Activated effector memory CD4-positive, alpha-beta T cell treated with anti-CD3 and anti-CD28 coated beads, Interleukin-2, amount 50 U/mL, for 16 hours (primary cell): ENCODE data around the gene TANK.
"Not testable (repeated sequence)": the region's sequence is repeated elsewhere in the genome, so short reads cannot be mapped to it uniquely, and the experiment has no call there.

Experiments used
- DNase-seq: peaks from one replicate; pipeline ENCODE4 v3.0.0-alpha.2; 2020

Gene TANK

DNA sequence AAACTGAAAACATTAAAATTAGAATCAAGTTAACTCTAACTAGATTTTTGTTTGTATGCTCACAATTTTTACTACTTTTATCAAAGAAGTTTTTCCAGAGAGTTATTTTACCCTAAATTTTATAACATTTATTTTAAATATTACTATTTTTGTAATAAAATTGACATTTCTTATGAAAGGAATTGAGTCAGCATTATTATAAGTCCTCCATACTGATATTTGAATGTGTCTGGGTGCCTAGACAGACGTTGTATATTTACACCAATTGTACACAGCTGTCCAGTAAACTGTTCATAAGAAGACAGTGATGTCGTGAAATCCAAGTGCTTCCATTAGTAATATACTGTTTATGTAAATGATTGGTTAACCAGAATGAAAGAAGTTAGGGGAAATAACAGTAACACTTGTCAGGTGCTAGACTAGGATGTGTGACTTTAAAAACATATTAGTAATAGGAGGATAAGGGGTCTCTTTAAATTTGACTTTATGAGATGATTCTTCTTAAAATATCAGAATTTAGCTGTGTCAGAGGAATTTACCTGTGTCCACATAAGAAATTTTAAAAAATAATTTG is 73.7 kb downstream of the TANK start:
- no peak for DNase-seq

DNA sequence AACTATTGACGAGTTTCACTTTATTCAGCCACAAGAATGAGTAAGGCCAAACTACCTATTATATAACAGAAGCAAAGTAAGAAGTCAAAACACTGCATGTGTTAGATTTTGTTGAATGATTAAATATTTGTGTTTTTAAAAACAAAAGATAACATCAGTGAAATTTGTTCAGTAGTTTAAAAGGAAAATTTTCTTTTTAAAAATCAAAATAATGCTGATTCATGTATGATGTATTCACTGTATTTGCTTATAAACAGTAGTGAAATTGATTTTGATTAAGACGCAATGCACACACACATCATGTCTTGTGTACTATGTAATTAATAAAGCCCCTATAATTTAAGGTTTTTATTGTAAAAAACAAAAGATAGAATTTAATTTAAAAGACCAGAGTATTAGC is 74.4 kb downstream of the TANK start:
- DNase-seq = no peak

DNA sequence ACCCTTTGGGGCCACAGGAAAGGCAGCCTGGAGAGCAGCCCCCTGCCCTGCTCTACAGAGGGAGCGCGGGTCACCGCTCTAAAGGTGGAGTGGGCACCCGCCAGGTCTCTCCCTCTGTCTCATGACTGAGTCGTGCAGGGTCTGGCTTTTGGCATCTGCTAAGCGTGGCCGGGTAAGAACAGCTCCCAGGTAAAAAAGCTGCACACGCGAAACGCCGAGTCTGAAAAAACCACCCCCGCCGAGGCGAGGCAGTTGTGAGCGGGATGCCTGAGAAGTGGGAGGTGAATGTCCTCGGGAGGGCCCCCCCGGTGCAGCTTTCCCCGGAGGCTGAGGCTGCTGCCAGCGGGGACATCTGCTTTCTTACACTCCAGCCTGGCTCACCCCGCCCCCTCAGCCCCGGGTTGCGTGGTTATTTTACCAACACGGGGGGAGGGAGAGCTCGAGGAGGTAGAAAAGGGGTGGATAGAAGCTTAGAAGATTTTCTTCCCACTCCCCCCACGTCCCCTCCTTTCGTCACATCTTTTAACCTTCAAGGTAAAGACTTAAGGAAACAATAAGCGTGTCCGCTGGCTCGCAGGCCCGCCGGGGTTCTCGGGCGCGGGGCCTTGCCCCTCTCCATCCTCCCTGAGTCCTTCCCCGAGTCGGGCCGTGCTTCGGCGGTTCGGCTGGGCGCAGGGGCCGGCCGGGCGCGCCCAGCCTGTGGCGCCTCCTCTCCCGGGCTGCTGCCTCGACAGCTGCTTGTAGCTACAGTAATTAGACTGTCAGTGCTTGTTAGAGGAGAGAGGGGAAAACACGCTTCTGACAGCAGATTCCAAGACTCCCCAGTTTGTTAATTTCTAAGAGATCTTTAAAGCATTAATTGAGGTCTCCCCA is 77.4 kb downstream of the TANK start:
- DNase-seq = peak; percentile 83

DNA sequence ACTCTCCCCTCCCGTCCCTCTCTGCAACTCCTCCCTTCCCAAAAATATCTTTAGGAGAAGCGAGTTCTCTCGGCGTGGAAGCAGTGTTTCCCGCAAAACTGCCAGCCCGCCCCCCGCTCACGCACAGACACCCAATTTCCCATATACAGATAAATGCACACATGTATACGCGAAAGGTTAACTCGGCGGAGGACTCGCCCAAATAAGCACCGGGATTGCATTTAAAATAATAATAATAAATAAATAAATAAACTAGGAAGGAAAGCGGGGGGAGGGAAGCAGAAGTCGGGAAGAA is 78.0 kb downstream of the TANK start:
- DNase-seq = no peak

DNA sequence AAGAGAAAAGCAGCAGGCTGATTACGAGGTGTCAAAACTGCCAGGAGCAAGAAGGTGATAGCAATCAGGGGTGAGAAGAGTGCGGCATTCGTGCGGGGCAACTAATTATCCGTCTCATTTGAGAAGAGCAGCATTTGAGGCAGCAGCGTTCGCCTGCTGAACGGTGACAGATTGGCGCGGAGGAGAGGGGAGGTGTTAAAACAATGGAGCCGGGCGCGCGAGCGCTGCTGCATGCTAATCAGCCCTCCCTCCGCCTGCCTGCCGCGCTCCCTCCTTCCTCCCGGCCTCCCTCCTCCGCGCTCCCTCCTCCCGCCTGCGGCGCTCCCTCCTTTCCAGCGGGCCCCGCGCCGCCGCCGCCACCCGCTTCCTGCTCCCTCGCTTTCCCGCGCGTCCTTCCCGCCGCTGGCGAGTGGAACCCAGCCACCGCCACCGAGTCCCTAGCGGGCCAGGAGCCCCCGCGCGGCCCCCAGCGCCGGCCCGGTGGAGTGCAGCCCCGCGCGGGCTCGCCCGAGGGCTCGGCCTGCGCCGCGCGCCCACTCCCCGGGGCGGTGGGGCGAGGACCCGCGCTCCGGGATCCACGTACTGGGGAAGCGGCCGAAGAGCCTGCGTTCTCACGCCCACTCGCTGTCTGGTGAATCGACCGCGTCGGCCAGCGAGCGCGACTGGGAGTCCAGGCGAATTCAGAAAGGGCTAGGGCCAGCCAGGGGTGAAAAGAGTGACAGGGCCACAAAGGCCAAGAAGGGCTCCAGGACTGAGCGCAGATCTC is 78.5 kb downstream of the TANK start:
- peak; percentile 84 for DNase-seq

DNA sequence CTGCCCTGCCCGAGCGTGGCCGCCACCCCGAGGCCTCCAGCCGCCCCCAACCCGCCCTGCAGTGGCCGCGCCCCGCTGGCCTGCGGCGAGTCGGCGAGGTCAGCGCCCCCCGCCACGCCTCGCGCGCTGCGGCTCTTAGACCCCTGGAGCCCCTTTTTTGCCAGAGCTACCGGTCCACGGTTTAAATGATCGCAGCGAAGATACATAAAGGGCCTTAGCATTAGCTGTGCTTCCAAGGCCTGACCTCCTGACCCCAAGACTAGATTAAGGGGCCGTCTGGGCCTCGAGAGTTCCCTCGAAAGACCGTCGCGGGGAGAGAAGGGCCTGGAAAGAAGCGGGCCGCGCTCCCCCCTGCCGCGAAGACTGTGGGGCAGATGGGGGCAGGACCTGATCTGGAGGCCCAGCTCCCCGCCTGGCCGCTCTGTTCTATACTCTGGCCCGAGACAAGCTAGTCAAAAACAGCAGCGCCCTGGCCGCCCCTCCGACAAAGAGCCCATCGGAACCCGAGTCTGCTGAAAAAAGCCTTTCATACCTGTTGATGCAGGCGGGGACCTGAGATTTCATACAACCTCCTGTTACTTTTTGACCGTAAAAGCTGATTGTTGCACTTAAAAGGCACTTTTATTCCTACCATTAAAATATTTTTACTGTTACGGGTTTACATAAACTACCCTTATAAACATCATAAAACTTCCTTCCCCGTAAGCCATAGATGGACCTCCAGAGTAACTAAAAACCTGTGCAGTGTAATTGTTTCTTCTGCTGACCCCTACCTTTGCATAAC is 79.3 kb downstream of the TANK start:
- no peak for DNase-seq

DNA sequence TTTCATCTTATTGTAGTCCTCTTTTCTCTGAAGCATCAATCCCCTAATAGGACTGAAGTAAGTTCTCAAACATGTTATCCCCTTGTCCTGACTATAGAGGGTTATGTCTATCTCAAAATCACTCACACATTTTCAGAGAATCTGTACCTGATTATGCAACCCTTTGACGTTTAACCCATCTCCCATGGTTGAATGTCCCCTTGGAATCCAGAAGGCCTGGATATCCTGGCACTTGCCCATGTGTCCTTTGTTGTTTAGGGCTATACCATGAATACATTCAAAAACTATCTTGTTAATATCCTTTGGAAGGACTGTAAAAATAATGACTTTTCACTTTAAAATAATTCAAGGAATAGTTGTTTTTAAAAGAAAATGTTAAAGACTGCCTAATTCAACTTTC is 81.7 kb downstream of the TANK start:
- no peak for DNase-seq

DNA sequence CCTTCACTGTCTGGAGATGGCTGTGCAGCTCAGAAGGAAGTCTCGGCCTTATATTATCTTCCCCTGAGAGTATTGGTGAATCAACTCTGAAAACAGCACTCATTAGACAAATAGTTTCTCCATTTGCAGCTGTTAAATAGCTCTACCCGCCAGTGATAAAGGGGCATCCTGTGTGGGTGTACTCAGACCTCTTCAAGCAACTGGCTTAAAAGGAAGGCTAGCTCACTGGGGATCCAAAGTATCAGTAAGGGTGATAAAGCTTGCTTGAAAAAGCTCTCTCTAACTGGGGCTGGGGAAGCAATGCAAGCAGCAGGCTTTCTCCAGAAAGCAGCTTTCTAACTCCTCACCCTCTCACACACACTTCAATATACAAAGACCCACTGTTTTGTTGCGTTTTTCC is 83.1 kb downstream of the TANK start:
- no peak for DNase-seq

DNA sequence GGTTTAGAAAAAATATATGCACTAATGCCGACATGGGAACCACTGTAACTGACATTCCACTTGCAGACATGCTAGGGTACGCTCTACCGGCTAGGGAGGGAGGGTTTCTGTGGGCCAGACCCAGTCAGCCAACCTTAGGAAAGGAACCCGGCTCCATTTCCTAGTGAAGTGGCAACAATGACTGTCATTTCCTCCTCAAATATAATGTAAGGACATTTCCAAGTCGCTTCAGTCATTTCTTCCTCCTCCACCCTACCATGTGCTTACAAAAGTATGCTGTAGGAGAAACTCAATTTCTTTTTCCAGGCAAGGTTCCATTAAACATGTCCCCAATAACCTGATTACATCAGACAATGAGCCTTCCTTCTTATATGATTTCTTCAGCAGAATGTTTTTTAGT is 83.7 kb downstream of the TANK start:
- DNase-seq = peak; percentile 65

DNA sequence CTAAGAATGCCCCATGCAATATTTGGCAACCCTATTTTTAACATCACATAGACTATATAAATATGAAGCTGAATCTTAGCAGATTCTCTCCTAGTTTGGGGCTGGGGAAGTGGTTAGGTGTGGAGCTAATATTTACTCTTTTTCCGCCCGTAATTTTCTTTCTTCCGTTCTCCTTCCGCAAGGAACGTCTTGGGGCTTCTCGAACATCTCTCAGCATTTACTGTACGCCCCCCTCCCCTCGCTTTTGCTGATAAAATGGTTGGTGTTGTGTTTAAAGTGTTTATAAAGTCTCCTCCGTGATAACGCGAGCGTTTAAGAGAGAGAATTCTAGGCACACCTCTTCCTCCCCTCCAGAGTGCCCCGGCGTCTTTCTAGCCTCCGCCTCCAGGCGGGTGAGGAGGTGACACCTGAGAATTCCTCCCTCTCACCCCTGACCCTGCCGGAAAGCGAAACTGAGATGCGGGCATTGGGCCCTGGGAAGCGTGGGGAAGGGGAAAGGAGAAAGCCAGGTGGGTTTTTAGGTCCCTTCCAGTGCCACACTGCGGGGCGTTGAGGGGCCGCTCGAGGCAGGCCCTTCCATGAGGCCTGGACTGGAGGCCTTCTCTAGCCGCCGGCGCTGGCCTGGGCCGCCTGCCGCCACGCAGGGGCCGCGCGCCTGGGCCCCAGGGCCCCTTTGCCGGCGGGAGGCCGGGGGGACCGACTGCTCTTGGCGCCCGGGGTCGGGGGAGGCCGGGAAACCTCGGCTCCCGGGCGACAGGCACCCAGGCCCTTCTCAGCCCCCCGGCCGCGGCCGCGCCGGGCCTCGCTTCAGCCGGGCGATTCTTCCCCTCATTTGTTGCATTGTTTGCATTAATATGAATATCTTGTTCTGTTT is 84.4 kb downstream of the TANK start:
- DNase-seq = peak; percentile 87

DNA sequence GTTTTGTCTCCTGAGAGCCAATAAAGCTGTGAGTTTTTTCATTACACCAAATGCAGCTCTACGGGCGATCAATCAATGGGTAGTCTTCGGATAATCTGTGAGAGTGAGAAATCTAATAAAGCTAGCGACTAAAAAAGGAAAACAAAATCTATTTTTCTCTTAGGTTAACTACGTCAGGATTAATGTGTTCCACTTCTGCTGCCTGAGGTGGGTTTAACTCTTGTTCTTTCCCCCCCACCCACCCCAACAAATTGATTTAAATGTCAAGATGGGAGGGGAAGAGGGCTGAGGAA is 85.0 kb downstream of the TANK start:
- no peak for DNase-seq

DNA sequence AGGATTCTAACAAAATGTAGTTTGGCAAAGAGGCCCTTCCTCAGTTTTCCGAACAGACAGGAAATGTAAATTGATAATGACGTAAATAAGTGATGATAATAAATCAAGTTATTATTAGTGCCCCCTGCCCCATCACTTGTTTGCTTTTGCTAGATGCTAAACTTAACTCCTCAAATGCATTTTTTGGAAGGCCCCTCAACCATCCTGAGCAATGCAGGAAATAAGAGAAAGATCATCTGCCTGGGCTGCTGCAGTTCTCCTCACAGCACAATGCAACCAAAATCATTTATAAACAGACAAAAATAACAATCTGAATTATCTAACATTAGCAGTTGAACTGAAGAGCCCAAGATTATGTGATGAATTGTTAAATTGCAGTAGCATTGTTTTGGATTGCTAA is 85.4 kb downstream of the TANK start:
- no peak for DNase-seq

DNA sequence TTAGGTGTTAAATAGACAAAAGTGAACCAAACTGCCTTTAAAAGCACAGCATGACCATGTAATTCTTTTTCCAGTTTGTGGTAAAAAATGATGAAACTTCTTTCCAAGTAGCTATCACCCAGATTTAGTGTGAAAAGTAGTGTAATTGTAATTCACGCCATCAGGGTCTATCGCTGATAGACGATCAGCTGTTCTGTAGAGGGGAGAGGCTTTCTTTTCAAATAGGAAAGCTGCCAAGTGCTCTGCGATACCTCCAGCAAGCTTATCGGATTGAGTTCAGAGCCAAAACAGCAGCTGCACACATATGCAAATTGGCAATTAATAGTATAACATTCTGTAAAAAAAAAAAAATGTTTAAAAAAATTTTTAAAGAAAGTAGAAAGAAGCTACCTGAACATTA is 86.1 kb downstream of the TANK start:
- no peak for DNase-seq

DNA sequence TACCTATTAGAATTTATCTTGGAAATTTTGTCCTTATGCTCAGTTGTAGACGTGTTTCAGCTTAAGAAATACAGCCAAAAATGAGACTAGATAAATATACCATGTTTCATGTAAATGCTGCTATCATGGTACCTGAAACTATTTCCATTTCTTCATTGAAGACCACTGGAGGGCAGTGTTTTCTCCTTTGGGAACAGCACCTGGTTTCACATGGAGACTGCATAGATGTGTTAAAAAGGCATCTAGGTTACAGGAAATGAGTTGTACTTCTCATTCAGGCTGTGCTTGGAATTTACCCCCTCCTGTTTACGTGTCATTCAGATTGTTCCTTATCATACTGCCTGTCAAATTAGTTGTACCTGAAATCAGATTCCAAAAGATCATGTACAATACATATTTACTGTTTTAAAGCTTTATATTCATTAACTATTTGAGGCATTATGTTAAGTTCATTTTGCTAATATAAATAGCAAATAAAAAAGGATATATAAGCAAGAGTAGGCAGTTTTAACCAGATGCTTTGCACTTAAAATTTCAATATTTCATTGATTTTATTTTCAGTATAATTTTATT is 90.7 kb downstream of the TANK start:
- DNase-seq = no peak

DNA sequence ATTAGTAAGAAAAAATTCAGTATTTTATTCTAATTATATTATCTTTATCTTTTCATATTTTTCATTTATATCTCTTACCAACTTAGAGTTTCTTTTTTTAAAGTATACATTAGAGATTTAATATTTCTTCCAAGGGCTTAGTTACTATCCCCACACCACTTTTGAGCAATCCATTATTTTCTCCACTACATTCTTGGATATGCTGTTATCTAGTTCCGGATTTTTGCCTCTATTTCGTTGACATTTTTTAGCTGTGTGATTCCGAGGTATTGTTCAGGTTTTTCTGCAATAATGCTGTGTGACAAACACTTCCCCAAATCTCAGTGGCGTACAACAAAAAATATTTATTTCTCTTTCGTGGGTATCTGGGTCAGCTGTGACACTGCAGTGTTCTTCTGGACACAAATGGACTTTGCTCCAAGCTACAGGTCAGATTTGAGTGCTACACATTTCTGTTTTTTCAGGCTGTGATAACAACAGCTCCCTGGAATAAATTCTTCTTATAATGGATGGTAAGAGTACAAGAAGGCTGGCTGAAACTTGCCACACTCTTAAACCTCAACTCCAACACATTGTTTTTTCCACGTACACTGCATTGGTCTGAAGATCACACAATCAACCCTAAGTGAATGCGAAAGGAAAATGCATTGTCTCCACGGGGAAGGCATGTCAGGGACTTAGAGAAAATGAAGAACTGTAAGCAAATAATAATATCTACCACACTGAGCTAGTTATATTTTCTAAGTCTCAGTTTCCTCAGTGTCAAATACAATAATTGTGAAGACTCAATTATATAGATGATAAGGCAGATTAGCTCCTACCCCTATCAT is 97.1 kb downstream of the TANK start:
- DNase-seq = no peak

DNA sequence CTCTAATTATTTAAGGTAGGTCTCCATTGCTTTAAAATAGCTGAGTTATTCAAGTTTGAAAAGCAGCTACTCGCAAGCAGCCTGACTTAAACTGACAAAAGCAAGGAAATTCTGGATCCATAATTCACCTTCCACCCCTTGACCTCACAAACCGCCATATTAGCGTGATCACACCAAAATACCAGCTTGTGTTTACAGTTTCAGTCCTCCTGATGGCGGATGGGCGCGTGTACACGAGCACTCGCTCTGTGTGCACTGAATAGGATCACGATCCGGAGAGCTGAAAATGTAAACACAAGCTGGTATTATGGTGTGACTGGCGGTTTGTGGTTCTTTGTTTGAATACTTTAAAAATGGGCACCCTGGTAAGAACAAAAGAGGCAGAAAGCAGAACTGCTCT is 105.6 kb downstream of the TANK start:
- no peak for DNase-seq

DNA sequence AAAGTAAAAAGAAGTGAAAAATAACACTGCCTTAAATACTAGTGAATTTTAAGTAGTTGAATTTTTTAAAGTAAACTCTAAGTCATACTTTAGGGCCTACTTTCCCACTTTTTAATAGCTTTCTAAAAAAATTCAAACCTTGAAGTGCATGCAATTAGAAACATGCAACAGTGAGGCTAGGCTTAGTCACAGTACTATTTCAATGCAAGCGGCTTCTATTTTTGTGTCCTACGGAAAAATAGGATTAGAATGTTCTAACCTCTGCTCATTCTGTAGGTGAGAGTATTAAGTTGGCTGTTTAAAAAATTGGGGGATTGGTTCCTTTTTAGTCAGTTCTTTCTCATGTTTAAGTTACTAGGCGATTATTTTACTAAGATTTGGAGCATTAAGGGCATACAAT is 108.9 kb downstream of the TANK start:
- DNase-seq = no peak

DNA sequence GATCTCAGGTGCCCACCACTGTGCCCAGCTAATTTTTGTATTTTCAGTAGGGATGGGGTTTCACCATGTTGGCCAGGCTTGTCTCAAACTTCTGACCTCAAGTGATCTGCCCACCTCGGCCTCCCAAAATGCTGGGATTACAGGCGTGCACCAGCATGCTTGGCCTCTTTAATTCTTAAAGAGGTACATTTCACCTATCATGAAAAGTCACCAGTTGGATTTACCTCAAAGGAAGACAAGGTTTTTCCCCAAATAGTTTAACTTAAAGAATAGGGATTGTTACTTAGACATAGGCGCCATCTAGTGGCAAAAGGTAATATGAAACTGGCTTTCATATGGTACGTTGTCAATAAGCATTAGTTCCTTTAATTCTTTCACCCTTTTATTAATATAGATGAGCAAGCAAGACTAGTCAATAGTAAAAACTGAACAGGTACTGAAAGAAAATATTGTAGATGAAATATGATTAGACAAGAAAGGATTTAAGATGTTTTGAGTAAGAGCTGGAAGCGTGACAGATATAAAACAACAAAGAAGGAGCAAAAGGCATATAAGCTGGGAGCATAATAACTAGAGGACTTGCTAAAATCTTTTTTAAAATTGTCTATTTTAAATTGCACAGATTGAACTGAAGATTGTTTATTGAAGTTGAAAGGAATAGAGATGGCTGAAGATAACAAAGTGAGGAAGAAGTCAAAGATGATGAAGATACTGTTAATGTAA is 113.0 kb downstream of the TANK start:
- no peak for DNase-seq

DNA sequence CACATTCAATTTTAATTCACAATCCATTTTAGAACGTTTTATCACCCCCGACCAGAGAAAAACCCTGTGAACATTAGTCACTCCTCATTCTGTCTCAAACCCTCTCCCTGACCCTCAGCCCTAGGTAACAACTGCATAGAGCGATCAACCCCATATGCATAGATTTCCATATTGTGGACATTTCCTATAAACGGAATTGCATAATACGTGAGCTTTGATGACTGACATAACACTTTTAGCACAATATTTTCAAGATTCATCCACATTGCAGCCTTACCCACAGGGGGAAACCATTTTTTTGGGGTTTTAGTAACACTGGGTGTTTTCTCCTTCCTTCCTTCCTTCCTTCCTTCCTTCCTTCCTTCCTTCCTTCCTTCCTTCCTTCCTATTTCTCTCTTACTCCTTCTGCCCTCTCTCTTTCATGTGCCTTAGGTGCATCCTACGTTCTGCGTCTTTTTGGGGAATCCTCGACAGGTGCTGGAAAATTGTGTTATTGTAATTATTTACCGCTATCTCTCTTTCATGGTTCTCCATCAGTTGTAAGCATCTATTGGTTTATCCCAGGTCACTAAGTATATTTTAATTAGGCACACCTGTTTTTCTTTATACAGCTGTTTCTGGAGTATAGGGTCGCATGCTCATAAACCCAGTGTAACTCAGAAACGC is 118.5 kb downstream of the TANK start:
- peak; percentile 71 for DNase-seq

DNA sequence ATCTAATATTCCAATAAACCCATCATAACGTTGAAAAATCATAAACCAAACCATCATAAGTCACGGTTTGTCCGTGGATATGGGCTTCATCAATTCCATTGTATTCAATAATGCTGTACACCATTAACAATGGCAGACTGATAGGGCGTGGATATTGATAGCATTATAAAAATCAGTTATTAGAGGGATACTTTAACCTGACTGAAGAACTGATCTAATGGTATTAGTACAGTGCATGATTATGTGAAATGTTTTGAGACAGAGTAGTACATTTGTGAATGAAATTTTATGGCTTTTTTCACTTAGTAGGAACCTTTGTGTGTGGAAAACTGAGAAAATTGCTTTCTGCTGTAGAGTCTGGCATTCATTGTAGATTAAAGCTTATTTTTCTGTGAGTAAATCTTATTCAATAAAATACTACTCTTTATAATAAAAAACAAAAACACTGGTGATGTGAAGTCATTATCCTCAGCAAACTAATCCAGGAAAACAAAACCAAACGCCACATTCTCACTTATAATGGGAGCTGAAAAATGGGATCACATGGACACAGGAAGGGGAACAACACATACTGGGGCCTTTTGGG is 119.1 kb downstream of the TANK start:
- DNase-seq = not testable (repeated sequence)
